ENCODE results near the gene MEG3.

DNA sequence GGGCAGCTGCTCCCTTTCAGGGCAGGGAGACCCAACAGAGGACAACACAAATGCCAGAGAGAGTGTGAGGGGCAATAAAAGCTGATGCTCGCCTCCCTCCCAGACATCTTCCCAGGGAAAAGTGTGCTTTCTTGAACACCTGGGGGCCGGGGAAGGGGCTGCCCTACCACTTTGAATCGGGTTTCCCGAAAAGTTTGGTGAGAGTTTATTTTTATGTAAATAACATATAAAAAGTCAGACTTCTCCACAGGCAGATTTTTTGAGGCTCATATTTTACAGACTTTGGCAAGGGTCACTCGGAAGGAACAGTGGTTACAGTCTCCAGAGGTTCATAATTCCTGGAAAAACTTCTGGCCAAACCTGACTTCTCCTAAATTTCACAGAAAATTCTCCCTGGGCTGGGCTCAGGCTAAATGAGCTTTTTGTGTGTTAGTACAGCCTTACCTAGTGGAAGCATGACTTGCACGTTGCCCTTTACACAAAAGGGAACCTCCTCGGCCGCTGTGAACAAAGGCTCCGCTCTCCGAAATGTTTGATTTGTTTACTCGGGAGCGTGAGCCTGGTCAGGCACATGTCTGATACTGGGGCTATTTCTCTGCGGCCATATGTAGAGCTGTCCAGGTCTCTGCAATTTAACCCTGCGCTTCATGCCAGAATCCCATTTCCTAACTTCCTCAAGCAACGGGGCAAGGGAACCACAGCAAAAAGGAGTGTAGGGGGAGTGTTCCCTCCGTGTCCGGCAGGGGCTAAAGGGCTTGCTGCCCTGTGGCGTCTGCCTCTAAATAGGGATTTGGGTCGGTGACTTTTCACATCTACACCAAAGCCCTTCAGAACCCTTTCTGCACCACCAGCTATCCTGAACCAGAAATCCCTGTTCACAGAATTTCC, 74.2 kb downstream of the MEG3 start:
- TF ChIP-seq, protein P1, sequence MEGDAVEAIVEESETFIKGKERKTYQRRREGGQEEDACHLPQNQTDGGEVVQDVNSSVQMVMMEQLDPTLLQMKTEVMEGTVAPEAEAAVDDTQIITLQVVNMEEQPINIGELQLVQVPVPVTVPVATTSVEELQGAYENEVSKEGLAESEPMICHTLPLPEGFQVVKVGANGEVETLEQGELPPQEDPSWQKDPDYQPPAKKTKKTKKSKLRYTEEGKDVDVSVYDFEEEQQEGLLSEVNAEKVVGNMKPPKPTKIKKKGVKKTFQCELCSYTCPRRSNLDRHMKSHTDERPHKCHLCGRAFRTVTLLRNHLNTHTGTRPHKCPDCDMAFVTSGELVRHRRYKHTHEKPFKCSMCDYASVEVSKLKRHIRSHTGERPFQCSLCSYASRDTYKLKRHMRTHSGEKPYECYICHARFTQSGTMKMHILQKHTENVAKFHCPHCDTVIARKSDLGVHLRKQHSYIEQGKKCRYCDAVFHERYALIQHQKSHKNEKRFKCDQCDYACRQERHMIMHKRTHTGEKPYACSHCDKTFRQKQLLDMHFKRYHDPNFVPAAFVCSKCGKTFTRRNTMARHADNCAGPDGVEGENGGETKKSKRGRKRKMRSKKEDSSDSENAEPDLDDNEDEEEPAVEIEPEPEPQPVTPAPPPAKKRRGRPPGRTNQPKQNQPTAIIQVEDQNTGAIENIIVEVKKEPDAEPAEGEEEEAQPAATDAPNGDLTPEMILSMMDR (IDR thresholded peaks at IDR 0.05): peak in 1 of 6 experiments; percentile 36
- no peak for TF ChIP-seq POLR2A (IDR thresholded peaks at IDR 0.05)

All from adrenal gland (tissue), 5 donors.